ENCODE results near the gene WFDC6.

DNA sequence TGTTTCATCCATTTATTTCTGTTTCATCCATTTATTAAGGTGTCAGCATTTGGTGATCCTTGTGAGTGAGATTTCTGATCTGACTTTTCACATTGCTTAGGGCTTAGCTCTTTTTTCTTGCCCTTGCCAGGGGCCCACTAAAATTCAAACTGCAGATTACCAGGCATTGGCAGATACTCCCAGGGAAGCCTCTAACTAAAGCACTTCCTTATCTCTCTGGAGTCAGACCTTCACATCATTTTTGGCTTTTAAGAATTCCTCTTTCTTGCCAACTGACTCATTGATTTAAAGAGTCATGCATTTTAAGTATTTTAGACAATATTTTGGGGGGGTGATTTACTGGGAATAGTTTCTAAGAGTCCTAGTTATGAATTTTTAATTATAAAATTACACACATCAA, 42.4 kb upstream of the WFDC6 start:
- TF ChIP-seq CTCF (IDR thresholded peaks at IDR 0.05; ENCODE audit: poor library complexity, severe bottlenecking) (no peak), EP300 (conservative IDR thresholded peaks at IDR 0.05; ENCODE audit: poor library complexity, severe bottlenecking) (no peak), POLR2AphosphoS5 (IDR thresholded peaks at IDR 0.05) (no peak), EZH2 (IDR thresholded peaks at IDR 0.05; ENCODE audit: borderline replicate concordance, insufficient read depth, low read length, poor library complexity, severe bottlenecking) (no peak), RAD21 (conservative IDR thresholded peaks at IDR 0.05) (no peak), SMC3 (conservative IDR thresholded peaks at IDR 0.05; ENCODE audit: poor library complexity) (no peak), TAF1 (IDR thresholded peaks at IDR 0.05; ENCODE audit: low read depth) (no peak)
- TF ChIP-seq, protein P1, sequence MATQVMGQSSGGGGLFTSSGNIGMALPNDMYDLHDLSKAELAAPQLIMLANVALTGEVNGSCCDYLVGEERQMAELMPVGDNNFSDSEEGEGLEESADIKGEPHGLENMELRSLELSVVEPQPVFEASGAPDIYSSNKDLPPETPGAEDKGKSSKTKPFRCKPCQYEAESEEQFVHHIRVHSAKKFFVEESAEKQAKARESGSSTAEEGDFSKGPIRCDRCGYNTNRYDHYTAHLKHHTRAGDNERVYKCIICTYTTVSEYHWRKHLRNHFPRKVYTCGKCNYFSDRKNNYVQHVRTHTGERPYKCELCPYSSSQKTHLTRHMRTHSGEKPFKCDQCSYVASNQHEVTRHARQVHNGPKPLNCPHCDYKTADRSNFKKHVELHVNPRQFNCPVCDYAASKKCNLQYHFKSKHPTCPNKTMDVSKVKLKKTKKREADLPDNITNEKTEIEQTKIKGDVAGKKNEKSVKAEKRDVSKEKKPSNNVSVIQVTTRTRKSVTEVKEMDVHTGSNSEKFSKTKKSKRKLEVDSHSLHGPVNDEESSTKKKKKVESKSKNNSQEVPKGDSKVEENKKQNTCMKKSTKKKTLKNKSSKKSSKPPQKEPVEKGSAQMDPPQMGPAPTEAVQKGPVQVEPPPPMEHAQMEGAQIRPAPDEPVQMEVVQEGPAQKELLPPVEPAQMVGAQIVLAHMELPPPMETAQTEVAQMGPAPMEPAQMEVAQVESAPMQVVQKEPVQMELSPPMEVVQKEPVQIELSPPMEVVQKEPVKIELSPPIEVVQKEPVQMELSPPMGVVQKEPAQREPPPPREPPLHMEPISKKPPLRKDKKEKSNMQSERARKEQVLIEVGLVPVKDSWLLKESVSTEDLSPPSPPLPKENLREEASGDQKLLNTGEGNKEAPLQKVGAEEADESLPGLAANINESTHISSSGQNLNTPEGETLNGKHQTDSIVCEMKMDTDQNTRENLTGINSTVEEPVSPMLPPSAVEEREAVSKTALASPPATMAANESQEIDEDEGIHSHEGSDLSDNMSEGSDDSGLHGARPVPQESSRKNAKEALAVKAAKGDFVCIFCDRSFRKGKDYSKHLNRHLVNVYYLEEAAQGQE (IDR thresholded peaks at IDR 0.05; ENCODE audit: borderline replicate concordance): no peak
